Keratinocyte (primary cell): ENCODE measurements around the gene RAB3IP.
"Not testable (repeated sequence)": the region's sequence is repeated elsewhere in the genome, so short reads cannot be mapped to it uniquely, and the experiment has no call there.

Experiments used
- EZH2 ChIP-seq: IDR thresholded peaks from one replicate; pipeline ENCODE4 v1.6.1; 2012; ENCODE audit warnings: inconsistent platforms, mild to moderate bottlenecking, low read length, moderate library complexity
- TF ChIP-seq, protein P1 (sequence below), 3 experiments: IDR thresholded peaks in 1 of 3; conservative IDR thresholded peaks in 1 of 3; optimal IDR thresholded peaks in 1 of 3; 2 replicates in 2 of 3; 3 replicates in 1 of 3; pipeline versions ENCODE3 to v1.5.1; 2011; ENCODE audit warnings: low read length in 3 of 3, mild to moderate bottlenecking in 3 of 3, moderate library complexity in 2 of 3, control low read depth in 1 of 3, inconsistent platforms in 1 of 3; ENCODE audit not compliant: insufficient read depth in 2 of 3; ENCODE audit errors: extremely low read depth in 1 of 3

GRCh38 chr12:69807101-69807897 is 68.6 kb downstream of the RAB3IP start:
- TF ChIP-seq, protein P1, sequence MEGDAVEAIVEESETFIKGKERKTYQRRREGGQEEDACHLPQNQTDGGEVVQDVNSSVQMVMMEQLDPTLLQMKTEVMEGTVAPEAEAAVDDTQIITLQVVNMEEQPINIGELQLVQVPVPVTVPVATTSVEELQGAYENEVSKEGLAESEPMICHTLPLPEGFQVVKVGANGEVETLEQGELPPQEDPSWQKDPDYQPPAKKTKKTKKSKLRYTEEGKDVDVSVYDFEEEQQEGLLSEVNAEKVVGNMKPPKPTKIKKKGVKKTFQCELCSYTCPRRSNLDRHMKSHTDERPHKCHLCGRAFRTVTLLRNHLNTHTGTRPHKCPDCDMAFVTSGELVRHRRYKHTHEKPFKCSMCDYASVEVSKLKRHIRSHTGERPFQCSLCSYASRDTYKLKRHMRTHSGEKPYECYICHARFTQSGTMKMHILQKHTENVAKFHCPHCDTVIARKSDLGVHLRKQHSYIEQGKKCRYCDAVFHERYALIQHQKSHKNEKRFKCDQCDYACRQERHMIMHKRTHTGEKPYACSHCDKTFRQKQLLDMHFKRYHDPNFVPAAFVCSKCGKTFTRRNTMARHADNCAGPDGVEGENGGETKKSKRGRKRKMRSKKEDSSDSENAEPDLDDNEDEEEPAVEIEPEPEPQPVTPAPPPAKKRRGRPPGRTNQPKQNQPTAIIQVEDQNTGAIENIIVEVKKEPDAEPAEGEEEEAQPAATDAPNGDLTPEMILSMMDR (optimal IDR thresholded peaks at IDR 0.05 in 1 of 3, IDR thresholded peaks at IDR 0.05 in 1 of 3, conservative IDR thresholded peaks at IDR 0.05 in 1 of 3; ENCODE audit: extremely low read depth in 1 of 3, insufficient read depth in 2 of 3, low read length in 3 of 3): not testable (repeated sequence)
- not testable (repeated sequence) for TF ChIP-seq EZH2
